HG03442 (cell line): ENCODE results near the gene SOWAHD.
A peak's percentile ranks its signal among the peaks of the same experiment; 100 is the strongest.
"Not testable (repeated sequence)": the region's sequence is repeated elsewhere in the genome, so short reads cannot be mapped to it uniquely, and the experiment has no call there.

ENCODE experiments used
- ATAC-seq: cut with Tn5 transposase; IDR thresholded peaks from one replicate; pipeline ENCODE4 v1.9.1; 2021; ENCODE audit warnings: mild to moderate bottlenecking, moderate library complexity; ENCODE audit not compliant: unreplicated experiment

The SOWAHD gene

DNA sequence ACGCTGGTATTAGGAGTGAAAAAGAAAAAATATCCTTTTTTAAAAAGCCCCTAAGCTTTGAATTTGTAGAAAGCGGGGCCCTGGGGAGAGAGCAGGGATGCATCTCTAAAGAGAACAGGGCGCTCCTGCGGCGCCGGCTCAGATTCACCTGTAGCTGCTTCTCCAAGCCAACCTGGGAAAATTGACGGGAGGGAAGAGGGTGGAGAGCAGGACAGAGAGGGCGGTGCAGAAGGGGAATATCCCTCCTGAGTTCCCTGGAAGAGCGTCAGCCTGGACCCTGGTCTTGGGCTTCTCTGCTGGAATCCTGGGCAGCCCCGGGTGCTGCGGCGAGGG is 776 bp upstream of the SOWAHD start:
- ATAC-seq: no peak

DNA sequence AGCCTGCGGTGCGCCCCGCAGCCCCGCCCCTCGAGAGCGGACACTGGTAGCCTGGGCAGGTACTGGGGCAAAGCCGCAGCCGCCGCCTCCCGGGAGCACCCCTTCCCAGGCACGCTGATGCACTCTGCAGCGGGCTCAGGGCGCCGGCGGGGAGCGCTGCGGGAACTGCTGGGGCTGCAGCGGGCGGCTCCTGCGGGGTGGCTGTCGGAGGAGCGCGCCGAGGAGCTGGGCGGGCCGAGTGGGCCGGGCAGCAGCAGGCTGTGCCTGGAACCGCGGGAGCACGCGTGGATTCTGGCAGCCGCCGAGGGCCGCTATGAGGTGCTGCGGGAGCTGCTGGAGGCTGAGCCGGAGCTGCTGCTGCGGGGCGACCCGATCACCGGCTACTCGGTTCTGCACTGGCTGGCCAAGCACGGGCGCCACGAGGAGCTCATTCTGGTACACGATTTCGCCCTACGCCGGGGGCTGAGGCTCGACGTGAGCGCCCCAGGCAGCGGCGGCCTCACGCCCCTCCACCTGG is 401 bp downstream of the SOWAHD start:
- ATAC-seq: no peak

- ATAC-seq: no peak
Observed at GRCh38 chrX:119759248-119759766, 919 bp downstream of the SOWAHD start.

- no peak for ATAC-seq
Observed at GRCh38 chrX:119760026-119760877, 1.9 kb downstream of the SOWAHD start.

DNA sequence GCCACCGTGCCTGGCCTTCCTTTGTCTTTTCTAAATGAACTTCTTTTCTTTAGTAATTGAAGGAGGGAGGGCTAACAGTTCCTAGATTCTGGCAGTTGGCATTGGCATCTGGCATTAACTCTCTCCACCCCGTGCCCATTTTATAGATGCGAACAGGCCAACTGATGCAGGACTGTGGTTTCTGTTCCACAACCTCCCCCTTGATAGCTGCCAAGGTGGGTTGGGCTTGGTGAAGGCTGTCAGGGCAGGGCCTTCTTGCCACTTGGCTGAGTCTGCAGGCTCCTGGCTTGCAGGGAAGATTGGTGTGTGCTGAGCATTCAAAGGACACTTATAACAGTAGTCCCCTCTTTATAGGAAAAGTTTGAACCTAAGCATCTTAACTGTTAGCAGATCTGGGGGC is 4.3 kb downstream of the SOWAHD start:
- no peak for ATAC-seq

DNA sequence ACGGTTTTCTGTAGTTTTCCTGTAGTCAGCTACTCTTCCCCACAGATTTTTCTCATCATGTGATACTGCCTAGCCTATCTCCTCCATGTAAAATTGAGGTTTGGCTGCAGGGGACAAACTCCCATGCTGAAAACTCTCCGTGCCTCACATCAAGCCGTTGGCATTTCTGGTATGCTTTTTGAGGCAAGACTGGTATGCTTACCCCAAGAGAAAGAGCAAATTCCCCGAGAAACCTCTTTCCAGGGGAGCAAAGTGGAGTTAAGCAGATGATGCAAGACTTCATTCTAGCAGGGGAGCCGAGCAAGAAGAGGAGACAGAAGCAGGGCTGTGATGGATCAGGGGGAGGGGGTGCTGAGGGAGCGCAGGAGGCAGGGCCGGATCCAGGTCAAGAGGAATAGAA is 4.8 kb downstream of the SOWAHD start:
- no peak for ATAC-seq

GRCh38 chrX:119763836-119764387 is 5.5 kb downstream of the SOWAHD start:
- ATAC-seq: no peak

DNA sequence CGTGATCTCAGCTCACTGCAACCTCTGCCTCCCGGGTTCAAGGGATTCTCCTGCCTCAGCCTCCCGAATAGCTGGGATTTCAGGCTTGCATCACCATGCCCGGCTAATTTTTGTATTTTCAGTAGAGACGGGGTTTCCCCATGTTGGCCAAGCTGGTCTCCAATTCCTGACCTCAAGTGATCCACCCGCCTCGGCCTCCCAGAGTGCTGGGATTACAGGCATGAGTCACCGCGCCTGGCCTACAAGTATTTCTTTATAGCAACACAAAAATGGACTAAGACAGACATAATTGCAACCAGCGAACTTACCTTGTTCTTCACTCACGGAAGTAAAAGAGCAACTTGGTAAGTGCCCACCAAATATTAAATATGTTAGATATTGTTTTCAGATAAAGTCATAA is 10.0 kb downstream of the SOWAHD start:
- not testable (repeated sequence) for ATAC-seq

DNA sequence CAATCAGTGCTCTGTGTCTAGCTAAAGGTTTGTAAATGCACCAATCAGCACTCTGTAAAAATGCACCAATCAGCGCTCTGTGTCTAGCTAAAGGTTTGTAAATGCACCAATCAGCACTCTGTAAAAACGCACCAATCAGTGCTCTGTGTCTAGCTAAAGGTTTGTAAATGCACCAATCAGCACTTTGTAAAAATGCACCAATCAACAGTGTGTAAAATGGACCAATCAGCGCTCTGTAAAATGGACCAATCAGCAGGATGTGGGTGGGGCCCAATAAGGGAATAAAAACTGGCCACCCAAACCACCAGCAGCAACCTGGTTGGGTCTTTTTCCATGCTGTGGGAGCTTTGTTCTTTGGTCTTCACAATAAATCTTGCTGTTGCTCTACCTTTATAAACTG is 11.0 kb downstream of the SOWAHD start:
- not testable (repeated sequence) for ATAC-seq

DNA sequence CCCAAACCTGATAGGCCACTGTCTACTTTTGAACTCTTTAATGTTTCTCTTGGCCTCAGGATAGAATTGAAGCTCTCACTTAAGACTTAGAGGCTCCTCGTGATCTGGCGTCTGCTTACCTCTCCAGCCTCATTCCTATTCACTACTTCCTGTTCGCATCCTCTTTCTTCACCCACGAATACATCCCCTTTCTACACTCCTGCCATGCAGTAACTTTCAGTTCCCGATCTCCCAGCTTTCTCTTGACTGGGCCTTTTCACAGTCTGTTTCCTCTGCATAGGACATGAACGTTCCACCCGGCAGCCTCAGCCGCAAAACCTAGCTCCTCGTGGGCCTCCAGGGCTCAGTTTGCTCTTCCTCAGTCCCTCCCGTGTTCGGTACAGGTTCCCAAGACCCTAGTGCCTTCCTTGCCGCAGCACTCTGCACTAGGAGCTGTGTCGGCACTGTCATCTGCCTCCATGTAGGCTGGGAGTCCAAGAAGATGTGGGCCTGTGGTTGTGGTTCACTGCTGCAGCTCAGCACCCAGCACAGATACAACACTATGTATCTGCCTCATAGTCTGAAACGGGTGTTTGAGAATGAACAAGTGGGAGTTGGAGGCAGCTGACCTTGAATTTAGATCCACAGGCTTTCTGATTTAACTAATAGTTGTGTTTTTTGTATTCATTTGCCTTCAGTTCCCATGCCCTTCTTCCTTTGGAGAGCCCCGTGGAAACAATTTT is 17.3 kb downstream of the SOWAHD start:
- no peak for ATAC-seq

- no peak for ATAC-seq
Observed at GRCh38 chrX:119778829-119779228, 20.4 kb downstream of the SOWAHD start.

DNA sequence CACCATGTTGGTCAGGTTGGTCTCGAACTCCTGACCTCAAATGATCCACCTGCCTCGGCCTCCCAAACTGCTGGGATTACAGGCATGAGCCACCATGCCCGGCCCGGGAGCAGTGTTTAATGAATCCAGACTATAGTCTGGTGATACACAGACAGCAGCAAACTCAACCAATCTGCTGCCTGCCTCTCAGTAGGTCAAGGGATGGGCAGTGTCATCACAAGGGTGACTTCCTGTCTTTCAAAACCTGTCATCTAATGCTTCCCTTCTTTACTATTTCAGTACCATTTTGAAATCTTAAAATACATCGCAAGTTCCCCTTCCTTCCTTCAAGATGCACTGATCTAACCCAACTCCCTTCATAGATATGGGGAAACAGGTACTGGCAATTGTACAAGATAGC is 24.6 kb downstream of the SOWAHD start:
- no peak for ATAC-seq

GRCh38 chrX:119784747-119785446 is 26.5 kb downstream of the SOWAHD start:
- ATAC-seq: no peak

DNA sequence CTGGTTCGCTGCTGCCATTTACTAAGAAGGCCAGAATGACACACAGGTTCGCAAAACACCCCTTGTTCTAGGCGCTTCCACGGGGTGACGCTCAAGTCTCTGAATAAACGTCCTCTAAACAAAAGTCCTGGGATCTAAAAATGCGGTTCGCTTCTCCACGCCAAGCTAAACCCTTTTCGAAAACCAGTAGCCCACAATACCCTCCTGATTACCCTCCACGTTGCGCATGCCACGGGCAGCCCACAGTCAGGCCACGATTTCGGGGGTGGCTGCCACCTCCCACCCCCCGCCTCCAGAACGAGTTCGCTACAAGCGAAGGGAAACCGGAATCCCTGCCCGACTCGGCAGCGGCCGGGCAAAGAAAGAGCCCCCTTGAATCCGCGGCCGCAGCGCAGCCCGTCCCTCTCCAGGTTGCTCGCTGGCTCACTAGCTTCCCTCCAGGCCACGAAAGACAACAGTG is 32.6 kb downstream of the SOWAHD start:
- peak; percentile 20 for ATAC-seq

GRCh38 chrX:119791437-119792231 is 33.2 kb downstream of the SOWAHD start, which contains the start of gene RPL39:
RPL39 (minus strand) TSS chrX:119791630; CDS start chrX:119791576, 54 bp downstream.
- ATAC-seq: peak; percentile 90

- no peak for ATAC-seq
Observed at GRCh38 chrX:119801253-119802221, 43.1 kb downstream of the SOWAHD start.

- ATAC-seq: no peak
Observed at GRCh38 chrX:119802546-119802945, 44.2 kb downstream of the SOWAHD start.

DNA sequence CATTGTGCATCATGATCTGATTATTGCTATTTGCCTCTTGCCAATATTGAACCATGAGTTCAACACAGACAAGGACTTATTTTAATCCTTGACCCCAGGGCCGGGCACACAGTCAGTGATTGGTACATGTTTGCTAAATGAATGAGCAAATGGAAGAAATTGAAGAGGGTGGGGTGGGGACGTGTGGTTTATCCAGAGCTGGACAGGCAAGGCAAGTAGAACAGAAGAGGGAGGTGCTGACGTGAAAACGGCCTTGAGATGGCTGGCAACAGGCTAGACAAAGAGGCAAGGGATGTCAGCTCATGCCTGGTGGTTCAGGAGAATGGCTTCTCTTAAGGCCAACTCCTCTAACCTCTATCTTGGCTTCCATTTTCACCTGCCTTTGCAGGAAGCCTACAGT is 50.1 kb downstream of the SOWAHD start:
- ATAC-seq: not testable (repeated sequence)

- ATAC-seq: no peak
Observed at GRCh38 chrX:119809185-119809666, 50.8 kb downstream of the SOWAHD start.
